ENCODE measurements around the gene OAT.

Gene OAT

DNA sequence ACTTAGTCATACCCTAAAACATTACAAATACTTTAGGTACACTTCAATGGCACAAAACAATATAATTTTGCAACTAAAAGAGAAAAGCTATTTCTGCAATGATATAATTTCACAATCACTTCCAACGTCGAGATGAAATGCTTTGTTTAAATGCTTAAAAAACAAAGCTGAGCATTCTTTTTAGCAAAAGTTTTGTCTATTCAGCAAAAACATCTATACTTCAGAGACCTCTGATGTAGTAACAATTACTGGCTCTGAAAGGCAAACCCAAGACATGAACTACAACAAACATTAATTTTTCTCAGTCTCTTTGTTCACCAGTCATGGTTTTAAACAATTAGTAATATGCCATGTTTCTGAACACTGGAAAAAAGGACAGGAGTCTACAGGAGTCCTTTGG is 16.4 kb downstream of the OAT start:
- DNase-seq: no peak

DNA sequence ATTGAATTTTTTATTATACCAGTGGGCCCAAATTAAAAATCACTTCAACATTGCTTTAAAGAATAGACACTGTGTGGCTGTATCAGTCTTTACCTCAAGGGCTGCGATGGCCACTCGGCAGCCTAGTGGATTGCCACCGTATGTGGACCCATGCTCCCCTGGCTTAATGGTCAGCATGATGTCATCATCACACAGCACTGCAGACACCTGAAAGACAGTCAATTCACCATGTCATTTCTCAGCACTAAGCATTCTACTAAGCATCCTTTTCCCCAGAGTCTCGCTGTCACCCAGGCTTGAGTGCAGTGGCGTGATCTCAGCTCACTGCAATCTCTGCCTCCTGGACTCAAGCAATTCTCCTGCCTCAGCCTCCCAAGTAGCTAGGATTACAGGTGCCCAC is 17.1 kb downstream of the OAT start:
- DNase-seq: no peak

DNA sequence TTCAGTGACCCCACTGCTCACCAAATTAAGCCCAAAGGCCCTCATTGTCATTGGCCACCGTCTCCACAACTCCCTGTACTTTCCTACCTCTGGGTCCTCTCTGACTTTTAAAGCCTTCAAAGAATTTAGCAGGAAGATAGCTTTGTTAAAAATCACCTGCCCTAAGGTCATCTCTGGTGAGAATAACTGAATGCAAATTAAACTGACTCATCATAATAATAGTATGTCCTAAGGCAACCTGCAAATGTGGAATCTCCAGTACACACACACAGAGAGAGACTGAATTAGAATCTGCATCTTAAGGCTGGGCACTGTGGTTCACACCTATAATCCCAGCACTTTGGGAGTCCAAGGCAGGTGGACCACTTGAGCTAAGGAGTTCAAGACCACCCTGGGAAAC is 24.1 kb downstream of the OAT start:
- no peak for DNase-seq

DNA sequence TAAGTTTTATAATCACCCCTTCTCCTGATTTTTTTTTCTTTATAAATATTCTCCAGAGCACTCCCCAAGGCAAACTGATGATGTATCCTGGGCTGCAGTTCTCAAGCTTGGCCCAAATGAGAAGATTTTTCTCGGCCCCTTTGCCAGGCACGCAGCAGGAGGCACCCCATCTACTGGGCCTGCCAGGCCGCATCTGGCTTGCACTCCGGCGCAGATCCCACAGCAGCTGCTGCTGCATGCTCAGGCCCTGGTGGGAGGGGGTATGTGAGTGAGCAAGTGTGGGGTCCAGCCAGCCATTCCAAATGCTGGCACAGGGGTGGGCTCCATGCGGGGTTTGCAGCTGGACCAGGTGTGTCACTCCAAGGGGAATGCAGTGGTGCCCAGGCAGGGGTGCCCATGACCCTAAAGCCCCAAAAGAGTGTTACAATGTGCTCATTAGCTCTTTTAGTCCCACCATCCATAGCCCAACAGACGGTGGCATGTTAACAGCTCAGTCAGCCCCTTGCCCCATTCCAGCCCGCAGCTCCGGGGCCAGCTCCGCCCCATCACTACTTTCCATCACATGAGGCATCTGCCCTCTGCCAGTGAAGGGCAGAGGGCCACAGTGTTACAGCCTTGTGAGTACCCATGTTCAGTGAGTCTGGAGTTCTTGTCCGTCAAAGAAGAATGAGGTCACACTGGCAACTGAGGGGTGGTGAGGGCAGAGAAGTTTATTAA is 25.9 kb downstream of the OAT start:
- no peak for DNase-seq

DNA sequence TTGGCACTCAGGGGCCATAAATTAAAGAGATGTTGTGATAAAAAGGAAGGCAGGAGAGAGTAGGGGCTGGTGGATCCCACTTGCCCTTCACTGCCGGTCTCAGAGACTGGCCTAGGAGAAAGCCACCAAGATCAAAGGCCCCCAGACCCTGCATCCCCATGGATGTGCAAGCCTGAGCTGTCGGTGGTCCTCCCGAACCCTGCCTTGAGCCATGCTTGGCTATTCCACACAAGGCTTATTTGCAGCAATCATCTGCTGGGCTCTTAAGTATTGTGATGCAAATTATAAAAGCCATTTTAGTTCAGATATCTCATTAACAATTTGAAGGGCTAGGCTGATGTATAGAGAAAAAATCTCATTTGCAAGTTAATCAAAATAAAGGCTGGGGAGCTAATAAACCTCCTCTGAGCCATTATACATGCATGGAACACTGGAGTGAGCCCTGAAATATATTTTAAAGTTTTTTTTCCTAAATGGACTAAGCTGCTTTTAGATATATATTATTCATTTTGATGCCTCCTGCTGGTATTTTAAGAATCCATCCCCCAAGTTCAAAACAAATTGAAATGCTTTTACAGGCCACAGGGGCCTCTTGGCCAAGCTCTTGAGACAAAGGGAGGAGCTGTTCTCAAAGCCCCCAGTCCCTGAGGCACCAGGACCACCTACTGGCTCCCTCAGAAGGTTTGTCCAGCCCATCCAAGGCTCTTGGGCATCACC is 28.1 kb downstream of the OAT start:
- DNase-seq: no peak

DNA sequence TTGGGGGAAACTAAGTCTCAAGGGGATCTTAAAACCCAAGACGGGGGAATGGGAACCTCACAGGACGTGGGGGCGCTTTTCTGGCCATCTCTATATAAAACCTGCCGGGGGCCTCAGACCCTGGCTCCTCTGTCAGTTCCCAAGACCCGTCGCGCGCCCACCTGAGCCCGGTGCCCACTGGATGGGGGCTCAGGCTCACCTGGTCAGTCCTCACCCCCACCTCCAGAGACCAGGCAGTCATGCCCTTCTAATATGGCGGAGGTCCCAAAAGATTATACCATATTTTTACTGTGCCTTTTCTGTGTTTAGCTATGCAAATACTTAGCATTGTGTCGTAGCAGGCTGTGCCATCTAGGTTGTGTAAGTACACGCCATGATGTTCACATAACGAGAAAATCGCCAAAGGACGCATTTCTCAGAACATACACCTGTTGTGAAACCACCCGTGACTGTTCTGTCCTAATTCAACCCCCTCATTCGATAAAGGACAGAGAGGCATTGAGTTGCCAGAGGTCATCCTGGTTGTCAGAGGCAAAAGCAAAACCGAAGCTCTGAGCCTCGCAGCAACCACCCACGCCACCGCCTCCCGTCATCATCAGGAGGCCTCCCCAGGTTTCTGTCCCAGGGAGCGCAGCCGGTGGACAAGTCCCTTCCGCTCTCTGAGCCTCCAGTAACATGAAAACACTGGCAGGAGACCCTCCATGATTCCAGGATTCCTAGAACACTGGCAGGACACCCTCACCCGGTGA is 28.9 kb downstream of the OAT start:
- no peak for DNase-seq

DNA sequence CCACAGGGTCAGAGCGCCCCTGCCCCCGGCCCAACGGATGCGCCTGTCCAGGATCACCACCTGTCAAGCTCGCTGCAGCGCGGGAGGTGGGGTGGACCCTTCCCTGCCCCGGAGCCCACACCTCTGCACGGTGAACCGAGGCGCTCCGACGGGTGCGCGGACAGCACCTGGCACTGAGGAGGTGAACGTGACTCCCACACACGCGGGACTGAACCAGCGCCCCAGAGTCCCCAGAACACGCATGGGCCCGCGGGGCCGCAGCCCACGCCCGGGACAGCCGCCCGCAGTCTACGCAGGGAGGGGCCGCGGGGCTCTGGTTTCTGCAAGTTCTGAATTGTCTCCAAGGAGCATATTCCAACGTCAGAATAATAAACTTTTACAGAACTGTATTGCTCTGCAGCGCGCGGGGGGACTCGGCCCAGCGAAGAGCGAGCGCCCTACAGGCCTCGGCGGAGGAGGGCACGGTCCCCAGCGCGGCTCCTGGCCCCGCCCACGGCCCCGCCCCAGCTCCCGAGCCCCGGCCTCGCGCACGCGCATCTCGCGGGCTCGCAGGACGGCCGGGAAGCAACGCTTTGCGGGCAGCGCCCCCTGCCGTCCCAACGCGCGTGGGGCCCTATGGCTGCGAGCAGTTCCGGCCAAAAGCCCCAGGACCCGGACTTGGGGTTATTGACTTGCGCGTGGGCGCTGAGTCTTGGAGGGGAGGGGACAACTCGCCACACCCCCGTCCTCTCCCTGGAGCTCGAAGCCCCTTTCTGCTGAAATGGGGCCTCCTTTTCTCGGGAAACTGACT is 29.7 kb downstream of the OAT start:
- DNase-seq: peak; percentile 81

DNA sequence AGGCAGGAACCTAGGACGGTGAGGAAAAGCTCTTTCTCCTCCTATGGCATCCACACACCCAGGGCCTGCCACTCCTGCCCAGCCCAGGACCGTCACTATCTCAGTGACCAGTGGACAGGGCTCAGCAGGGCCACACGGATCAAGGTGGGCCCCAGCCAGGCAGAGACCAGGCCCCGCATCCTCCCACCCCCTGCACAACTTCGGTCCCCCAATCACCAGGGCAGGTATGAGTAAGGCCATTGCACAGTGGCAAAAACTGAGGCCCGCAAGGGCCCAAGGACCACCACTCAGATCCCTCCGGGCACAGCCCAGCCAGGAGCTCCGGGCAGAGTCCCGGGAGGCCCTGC is 30.3 kb downstream of the OAT start:
- DNase-seq: no peak

DNA sequence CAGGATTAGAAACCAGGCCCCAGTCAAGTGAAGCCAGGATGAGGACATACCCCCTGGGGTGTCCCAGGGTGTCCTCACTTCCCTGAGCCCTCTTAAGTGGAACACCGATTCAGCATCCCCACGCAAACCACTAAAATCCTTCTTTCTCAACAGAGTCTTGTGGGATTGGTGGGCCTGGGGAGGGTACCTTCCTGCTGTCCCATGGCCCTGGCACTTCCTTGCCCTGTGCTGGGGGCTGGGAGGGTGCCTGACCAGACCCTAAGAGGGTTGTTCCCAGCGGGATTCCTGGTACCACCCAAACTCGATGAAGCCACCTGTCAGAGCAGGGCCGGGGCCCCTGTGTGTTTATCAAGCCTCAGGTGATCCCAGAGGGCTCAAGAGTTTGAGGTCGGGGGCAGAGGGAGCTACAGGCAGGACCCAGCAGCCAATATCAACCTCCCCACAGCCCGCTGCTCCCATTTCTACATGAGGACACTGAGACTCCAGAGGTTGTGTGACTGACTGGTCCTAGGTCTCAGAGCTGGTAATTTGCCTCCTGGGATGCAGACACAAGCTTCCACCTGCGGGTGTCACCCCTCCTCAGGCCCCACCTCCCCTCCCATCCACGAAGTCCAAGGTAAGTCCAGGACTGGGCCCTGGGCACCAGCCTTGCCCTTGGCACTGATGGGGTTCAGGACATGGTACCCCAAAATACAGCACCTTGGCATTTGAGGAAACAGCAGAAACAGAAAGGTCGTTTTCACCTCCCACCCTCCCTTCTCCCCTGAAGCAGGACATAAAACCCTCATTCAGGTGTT is 31.4 kb downstream of the OAT start:
- no peak for DNase-seq

DNA sequence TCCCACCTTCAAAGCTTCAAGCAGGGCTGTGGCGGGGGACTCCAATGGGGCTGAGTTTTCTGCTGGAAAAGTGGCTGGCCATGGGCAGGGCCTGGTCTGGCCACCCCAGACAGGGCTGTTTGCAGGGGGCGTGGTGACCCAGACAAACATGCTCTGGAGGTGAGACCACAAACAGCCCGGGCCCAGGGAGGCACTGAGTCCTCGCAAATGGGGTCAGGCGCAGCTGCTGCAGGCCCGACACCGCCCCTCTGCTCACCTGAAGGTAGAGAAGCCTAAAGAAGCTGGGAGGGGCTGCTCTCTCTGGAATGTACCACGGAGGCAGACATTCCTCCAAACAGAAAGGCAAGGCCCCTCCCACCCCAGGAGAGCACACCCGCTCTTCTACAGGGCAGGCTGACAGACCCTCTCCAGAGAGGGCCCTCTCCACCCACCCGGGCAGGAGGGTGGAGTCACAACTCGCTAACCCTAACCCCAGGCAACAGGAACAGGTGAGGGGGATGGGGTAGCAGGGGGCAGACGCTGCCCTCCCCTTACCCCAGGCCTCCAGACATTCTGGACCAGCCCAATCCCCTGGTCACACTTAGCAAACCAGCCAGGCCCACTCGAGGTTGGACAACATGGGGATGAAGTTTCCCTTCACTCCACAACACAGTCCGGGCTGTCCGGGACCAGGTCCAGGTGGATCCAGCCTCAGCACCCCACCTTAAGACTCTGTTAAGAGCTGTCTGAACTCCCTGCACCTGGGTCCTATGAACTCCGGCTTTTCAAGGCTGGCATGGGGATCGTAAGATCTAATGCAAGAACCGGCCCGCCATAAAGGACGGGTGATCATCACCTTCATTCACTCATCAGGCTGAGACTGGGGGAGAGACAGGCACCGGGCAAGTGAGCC is 32.3 kb downstream of the OAT start:
- DNase-seq: no peak

DNA sequence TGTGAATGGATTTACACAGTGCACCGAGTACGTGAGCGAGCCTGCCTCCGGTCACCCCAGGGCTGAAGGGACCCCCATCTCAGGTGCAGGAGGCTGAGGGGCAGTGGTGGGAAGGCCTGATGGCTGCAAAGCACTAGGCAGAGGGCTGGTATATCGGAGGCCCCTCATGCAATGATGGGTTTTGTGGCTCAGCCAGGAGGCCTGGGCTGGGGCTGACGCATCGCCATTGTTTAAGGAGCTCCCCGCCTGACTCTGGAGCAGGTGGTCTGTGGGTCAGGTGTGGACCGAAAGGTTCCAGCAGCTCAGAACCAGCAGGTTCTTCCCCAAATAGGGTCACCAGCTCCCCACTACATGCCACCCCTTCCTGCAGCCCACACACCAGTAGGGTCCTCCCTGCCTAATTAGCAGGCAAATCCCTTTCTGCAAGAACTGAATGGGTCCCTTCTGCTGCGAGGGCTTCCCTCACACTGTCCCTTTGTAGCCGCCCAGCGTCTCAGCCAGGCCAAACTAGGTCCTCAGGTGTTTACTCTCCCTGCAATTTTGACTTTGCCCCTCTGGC is 33.0 kb downstream of the OAT start:
- no peak for DNase-seq

DNA sequence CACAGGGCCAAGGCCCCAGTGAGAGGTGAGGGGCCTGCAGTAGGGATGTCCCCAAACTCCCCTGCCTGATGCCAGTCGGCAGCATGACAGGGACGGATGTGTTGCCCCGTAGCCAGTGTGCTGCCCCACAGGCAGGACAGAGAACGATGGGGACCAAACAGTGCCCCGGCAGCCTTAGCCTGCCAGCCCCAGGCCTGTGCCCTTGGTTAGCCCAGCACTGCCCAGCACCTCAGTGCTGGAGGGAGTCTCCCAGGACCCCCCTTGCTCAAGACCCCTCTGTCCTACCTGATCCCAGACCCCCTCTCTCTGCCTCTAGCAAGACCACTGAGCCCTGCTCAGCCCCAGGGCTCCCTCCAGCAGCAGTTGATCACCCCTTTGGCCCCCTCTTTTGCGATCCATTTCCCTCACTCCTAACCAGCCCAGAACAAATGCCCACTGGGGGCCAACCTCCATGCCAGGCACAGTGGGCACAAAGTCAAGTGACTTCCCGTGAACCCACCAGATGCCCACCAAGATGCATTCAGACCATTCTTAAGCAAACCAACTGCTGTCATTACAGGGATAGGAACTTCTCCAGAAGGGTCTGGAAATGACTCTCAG is 34.0 kb downstream of the OAT start:
- no peak for DNase-seq

DNA sequence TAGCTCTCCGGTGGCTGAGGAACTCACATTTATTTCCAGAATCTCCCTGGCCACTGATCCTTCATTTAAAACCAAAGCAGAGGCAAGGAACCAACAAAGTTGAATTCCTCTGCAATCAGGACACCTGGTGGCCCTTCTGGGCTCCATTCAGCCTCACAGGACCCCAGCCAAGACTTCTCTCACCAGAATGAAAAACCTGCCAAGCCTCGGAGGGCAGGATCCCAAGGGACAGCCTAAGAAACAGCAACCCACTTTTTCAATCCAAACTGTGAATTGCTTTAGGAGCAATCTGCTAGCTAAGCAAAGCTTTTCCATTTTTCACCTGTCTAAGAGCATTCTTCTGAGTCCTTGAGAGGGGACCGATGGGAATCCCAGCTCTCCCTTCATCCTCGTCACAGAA is 34.6 kb downstream of the OAT start:
- DNase-seq: no peak

DNA sequence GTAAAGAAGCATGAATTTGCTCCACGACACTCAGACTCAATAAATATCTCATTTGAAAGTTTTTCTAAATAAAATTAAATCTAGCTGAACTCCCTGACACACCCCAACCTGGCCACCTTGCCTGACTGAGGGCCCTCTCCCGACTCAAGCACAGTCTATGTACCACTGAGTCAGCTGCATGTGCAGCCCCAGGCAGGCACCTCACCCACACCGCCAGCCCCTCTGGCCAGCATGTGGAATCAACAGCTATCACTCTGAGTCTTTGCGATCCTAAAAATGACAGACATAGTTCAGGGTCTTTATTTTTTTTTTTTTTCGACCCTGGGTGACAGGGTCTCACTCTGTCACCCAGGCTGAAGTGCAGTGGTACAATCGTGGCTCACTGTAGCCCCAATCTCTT is 35.2 kb downstream of the OAT start:
- DNase-seq: no peak

DNA sequence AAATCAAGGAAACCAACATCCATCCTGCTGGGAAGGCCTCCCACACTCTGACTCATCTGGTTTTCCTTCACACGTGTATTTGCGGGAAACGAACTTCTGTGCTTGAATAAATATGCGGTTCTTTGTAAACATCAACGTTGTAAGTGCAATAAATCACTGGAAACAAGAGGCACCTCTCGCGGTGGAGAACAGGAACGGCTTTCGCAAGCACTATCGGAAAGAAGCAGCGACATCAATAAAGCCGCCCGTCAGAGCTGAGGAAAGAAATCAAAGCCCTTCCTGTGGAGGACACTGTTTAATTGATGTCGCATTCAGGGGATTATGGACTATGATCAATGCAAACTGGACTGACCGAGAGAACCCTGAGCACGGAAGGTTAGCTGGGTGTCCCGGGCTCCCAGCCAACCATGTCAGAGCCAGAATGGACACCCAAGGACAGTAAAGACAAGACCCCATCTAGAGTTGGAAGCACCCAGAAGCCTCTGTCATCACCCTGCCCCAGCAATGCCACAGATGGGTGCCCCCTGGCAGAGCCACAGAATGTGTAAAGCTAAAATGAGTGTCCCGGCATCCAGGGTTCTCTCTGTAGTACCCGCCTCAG is 37.6 kb downstream of the OAT start:
- DNase-seq: no peak

DNA sequence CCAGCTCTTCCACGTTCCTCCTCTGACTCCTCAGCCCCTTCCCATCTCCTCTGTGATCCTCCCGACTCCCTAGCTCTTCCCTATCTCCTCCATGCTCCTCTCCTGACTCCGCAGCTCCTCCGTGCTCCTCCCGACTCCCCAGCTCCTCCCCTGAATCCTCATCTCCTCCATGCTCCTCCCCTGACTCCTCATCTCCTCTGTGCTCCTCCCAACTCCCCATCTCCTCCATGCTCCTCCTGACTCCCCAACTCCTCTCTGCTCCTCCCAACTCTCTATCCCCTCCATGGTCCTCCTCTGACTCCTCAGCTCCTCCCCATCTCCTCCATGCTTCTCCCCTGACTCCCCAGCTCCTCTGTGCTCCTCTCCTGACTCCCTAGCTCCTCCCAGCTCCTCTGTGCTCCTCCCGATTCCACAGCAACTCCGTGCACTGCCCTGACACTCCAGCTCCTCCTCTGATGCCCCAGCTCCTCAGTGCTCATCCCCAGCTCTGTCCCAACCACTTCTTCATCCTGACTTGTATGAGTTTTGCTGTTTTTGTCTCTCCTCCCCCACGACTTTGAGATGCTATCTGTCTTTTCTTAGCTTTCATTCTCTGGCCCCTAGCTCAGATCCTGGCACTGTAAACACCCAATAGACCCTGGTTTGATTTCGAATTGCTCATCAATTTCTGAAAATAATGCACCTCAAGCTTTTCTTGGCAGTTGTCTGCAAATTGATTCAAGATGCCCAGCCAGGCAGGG is 38.3 kb downstream of the OAT start:
- DNase-seq: no peak

DNA sequence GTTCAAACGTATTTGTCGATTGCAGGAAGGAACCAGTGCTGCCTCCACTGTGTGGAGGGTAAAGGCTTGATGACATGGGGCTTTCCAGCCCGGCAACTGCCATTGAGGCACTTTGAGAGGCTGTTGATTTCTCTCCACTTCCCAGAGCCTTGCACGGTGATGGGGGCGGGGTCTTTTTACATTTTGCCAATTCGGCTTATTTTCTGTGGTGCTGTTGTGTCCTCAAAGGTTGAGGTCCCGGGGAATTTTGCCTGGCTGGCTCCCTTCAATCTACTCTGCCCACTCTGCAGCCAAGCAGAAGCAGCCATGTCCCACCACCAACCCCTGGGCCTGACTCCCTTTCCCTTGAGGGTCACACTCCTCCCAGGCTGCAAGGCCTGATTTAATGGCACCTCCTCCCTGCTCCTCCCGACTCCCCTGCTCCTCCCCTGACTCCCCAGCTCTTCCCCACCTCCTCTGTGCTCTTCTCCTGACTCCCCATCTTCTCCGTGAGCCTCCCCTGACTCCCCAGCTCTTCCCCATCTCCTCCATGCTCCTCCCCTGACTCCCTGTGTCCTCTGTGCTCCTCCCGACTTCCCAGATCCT is 39.0 kb downstream of the OAT start:
- no peak for DNase-seq

DNA sequence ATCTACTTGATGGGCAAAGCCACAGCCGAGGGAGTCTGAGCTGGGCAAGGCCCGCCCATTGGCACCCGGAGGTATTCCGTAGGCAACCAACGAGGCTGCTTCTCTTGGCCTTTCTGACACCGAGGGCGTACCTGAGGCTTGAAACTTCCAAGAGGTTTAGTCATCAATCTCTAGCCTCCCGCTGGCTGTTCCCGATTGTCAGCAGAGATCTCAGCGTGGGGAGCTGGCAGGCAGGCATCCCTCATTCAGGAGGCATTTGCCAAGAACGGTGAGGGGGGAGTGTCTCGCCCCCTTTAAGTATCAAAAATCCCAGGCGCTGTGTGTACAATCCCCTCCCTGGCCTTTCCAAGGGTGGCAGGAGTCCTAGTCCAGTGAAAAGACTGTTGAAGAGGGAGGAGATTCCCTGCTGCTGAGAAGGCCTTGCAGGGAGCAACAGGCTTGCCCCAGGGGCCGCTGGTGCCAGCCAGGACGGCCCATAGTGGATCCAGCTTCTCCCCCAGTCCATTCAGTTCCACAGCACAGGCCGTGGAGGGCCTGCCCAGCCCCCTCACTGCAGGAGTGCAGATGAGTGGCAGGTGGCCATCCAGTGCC is 39.7 kb downstream of the OAT start:
- no peak for DNase-seq

Measured in fibroblast of skin of back (primary cell).